ENCODE results near the gene MYH1.

The MYH1 gene

DNA sequence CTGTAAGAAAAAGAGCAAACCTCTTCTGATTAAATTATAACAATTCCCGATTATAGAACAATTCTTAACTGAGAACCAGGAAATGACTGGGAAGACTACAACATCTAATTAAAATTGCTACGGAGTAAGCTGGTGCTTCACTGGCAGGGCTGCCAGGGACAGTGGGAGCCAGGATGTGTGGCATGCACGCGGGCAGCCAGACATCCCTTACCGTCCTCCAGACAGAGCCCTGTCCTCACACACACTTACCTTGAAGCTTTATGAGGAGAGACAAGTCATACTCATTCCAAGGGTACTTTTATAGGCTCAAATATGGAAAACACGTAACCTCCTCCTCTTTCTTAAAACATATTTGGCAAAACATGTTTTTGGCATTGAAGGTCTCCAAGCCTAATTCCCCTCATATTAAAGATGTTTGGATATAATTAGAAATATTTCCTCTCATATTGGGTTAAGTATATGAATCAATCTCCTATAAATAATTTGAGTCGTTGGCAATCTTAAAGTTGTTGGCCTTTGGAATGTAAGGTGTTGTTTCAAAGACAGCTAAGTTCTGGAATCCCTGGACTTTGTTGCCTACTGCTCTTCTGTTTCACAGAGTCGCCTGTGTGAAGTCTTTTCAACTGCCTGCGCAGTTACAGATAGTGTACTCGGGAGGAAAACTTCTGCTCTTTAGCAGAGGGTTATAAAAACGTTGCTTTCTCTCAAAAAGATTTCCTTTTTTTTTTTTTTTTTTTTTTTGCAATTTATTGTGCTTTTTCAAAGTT lies at the start of gene MYH1:
Gene MYH1 (minus strand): TSS at position 272 of the 767 bp plus-strand sequence. CDS start 1,900 bp downstream, outside the sequence.
- TF ChIP-seq, protein P1, sequence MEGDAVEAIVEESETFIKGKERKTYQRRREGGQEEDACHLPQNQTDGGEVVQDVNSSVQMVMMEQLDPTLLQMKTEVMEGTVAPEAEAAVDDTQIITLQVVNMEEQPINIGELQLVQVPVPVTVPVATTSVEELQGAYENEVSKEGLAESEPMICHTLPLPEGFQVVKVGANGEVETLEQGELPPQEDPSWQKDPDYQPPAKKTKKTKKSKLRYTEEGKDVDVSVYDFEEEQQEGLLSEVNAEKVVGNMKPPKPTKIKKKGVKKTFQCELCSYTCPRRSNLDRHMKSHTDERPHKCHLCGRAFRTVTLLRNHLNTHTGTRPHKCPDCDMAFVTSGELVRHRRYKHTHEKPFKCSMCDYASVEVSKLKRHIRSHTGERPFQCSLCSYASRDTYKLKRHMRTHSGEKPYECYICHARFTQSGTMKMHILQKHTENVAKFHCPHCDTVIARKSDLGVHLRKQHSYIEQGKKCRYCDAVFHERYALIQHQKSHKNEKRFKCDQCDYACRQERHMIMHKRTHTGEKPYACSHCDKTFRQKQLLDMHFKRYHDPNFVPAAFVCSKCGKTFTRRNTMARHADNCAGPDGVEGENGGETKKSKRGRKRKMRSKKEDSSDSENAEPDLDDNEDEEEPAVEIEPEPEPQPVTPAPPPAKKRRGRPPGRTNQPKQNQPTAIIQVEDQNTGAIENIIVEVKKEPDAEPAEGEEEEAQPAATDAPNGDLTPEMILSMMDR (conservative IDR thresholded peaks at IDR 0.05; ENCODE audit: low read depth, low read length): no peak
- H3K4me3 ChIP-seq (ENCODE audit: low read length): no peak within 1 kb of the TSS
- DNase-seq (ENCODE audit: low read depth): no peak

DNA sequence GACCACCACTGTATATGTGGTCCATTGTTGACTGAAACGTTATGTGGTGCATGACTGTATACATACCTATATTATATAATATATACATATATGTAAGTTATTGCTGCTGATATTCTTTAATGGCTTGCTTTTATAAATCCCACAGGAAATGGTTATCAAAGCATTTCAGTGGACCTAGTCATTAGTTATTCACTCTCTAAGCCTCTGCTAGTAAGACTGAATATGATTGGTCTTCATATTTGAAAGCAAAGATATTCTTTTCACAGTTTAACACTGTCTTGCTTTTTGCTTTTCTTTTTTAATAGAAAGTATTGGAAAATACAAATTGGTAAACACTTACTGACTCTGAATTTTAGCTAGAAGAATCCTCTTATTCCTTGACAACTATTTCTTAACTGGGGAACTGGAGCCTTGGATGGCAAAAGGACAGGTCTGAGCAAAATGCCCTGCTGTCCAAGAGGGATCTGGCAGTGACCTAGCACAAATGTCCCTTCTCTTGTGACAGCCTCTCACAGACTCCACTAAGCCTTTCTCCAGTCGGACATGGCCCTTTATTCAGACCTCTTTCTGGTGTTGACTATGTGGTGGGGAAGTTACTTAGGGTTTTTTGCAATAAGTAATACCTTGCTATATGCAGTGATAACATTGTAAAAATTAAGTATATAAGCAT lies 45.8 kb upstream of the MYH1 start:
- TF ChIP-seq, protein P1 (conservative IDR thresholded peaks at IDR 0.05; ENCODE audit: low read depth, low read length): no peak
- DNase-seq (ENCODE audit: low read depth): no peak
- no peak overlapping the region for H3K4me3 ChIP-seq (ENCODE audit: low read length)

DNA sequence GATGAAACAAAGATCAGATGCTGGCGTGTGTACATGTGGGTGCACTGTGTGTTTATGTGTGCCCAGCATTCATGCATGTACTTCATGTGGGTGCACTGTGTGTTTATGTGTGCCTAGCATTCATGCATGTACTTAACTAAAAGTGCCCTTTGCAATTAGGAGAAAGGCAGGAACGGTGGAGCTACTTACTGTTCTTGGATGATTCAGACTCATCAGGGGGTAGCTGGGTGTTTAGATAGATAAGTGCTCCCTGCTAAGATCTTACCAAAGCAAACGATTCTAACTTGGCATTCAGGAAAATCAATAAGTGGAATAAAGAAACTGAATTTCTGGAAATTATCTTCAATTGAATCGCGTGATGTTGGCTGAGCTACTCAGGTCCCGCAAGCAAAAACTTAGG lies 39.7 kb upstream of the MYH1 start:
- TF ChIP-seq, protein P1 (conservative IDR thresholded peaks at IDR 0.05; ENCODE audit: low read depth, low read length): no peak
- no peak overlapping the region for H3K4me3 ChIP-seq (ENCODE audit: low read length)
- DNase-seq (ENCODE audit: low read depth): no peak

DNA sequence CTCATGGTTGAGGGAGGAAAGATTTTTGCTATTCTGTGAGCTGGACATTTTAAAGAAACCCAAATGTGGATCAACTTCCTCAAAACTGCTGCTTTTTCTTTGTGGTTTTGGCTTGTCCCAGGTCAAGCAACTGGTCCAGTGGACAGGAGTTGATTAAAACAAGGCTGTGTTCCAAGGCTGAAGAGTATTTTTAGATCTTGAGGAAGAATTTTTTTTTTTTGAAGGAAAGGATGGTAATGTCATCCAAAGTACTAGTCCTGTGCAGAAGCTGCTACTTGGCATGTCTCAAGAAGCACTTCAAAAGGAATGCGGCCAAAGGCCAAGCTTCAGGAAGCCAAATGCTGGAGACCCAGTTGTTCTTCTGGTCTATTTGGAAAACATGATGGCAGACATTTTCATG lies 39.1 kb upstream of the MYH1 start:
- TF ChIP-seq, protein P1 (conservative IDR thresholded peaks at IDR 0.05; ENCODE audit: low read depth, low read length): no peak
- DNase-seq (ENCODE audit: low read depth): no peak
- H3K4me3 ChIP-seq (ENCODE audit: low read length): no peak overlapping the region

DNA sequence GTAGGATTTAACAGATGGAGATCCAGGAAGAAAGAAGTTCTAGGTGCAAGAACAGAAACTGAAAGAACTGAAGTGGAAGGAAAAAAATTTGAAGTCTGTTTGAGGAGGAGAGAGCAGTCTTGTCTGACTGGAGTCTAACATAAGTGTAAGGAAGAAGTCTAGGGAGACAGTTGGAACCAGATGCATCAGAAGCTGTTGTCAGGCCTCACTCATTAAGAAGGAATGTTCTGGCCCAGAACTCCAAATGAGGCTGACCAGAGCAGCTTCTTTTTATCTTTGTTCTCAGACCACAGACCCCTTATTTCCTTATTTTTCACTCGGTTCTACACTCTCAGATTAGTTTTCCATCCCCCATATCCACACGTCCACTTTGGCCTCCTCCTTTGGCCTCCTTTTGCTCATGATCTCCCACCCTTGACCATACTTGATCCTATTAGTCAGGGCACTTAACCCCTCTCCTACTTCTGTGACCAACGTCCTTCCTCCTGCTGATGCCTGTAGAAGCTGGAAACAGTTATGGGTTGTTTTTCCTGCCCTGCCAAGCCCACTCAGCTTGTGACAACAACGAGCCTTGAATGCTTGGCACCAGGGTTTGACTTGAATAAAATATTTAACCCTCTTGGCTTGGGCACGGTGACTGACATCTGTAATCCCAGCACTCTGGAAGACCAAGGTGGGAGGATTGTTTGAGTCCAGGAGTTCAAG lies 38.1 kb upstream of the MYH1 start:
- no peak for DNase-seq (ENCODE audit: low read depth)
- H3K4me3 ChIP-seq (ENCODE audit: low read length): no peak overlapping the region
- TF ChIP-seq, protein P1 (conservative IDR thresholded peaks at IDR 0.05; ENCODE audit: low read depth, low read length): no peak

DNA sequence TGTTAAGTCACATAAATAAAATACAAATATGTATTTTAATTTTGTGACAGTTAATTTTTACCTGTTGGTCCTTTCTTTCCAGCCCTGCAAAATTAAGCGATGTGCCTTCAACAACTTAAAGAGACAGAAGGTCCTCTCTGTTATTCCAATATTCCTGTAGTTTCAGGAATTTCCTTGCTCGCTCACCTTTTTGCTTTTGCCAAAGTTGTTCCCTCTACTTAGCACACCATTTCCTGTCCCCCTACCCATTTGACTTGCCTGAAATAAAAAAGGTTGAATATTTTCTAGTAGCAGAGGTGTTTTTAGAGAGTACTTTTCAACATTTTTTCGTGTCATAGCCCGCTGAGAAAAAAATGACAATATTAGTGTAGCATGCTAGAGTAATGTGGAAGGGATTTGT lies 31.7 kb upstream of the MYH1 start:
- DNase-seq (ENCODE audit: low read depth): no peak
- TF ChIP-seq, protein P1 (conservative IDR thresholded peaks at IDR 0.05; ENCODE audit: low read depth, low read length): no peak

More for the DNA sequence above, 31.7 kb upstream of the MYH1 start:
- no peak overlapping the region for H3K4me3 ChIP-seq (ENCODE audit: low read length)

Measured in retinal pigment epithelial cell (primary cell).